Heart left ventricle (tissue), 16 donors: Measurements from ENCODE around the gene TRIP6. TPM values are rescaled to one million over a fixed set of nuclear protein-coding genes. Genes with fewer than 3 reads are reported as not detected.

Experiments used
- ATAC-seq, 4 donors: fragments of 200-7000 bp; cut with Tn5 transposase; one replicate each; pipeline ENCODE4 v1.9.1; 2020 to 2022; ENCODE audit warnings: moderate library complexity in 4 of 4, mild to moderate bottlenecking in 3 of 4, moderate number of reproducible peaks in 1 of 4
- DNase-seq, 5 donors: peaks; one replicate each; pipeline ENCODE4 v3.0.0-alpha.2; 2020
- H3K27ac ChIP-seq, 12 donors: fragments of 200-600 bp; sonication (generic) in 4 of 12; one replicate each; pipeline versions ENCODE4 v1.5.0 to v1.8.0; 2016 to 2022; ENCODE audit warnings: mild to moderate bottlenecking in 2 of 12
- H3K27me3 ChIP-seq, 9 donors: fragments of 200-600 bp; sonication (generic) in 2 of 9; one replicate each; pipeline versions ENCODE4 v1.5.1 to v1.8.0; 2016 to 2022; ENCODE audit warnings: mild to moderate bottlenecking in 3 of 9
- H3K36me3 ChIP-seq, 9 donors: fragments of 200-600 bp; sonication (generic) in 2 of 9; one replicate each; pipeline versions ENCODE4 v1.5.0 to v1.8.0; 2018 to 2022; ENCODE audit warnings: mild to moderate bottlenecking in 2 of 9
- H3K4me1 ChIP-seq, 12 donors: fragments of 200-600 bp; sonication (generic) in 4 of 12; one replicate each; pipeline versions ENCODE4 v1.5.0 to v1.8.0; 2016 to 2022; ENCODE audit warnings: mild to moderate bottlenecking in 3 of 12
- H3K4me3 ChIP-seq, 12 donors: fragments of 200-600 bp; sonication (generic) in 4 of 12; one replicate each; pipeline versions ENCODE4 v1.5.0 to v1.8.0; 2017 to 2022; ENCODE audit warnings: mild to moderate bottlenecking in 9 of 12, moderate library complexity in 4 of 12
- H3K9me3 ChIP-seq, 12 donors: fragments of 200-600 bp; sonication (generic) in 4 of 12; one replicate each; pipeline versions ENCODE4 v1.5.0 to v1.8.0; 2016 to 2022; ENCODE audit warnings: mild to moderate bottlenecking in 1 of 12
- POLR2A ChIP-seq, 2 donors: fragments of 450-650 bp; IDR thresholded peaks; one replicate each; pipeline ENCODE4 v1.6.1; 2017; ENCODE audit warnings: antibody characterized with exemption in 2 of 2, mild to moderate bottlenecking in 2 of 2, moderate library complexity in 2 of 2
- WGBS, 4 donors: extraction: QIAGEN DNeasy Blood & Tissue Kit in 2 of 4; methylation state at CpG; one replicate each; pipeline versions ENCODE4 v1.1.5 to v1.1.7; 2013 to 2018; 5-methylcytosine and 5-hydroxymethylcytosine counted together
- intact Hi-C, 10 donors: fragments of 100-400 bp; cut with DNase I; formaldehyde crosslinking; loops; one replicate each; pipeline versions ENCODE4 v1.11.1 to v1.14.2; 2022
- polyA plus RNA-seq, 2 donors: library from polyadenylated mRNA; stranded (reverse); fragments of 200-250 nt; gene quantifications; one replicate each; pipeline ENCODE4 v1.2.3, GENCODE V29; 2013
- total RNA-seq, 9 donors: library from RNA; depleted of rRNA in 2 of 9; stranded (reverse); fragments of >200 nt in 2 of 9; fragmentation: NEBNext Ultra II Directional in 3 of 9; extraction: Animal tissue kit (Norgen Biotek cat#: 25700) in 3 of 9; gene quantifications; one replicate each; pipeline versions ENCODE4 v1.1.0 to v1.2.4, GENCODE V29; 2016 to 2023
- TF ChIP-seq, protein P1 (sequence below), 12 donors: fragments of 200-600 bp; sonication (generic) in 4 of 12; IDR thresholded peaks; one replicate each; pipeline versions ENCODE4 v1.5.0 to v1.8.0; 2018 to 2022; ENCODE audit warnings: antibody characterized with exemption in 12 of 12, mild to moderate bottlenecking in 5 of 12
- donor health status: ischemic (EF 13 %, LVEDD 7.1; RV severe dilation, severe dysfunction).
- donor health status: healthy with polysubstance abuse.
- donor health status: DM: no; HTN: yes; CAD: no.
- donor health status: DM: no; HTN: no; CAD: no.
- donor health status: ischemic (EF 25% LVEDD 6.9; RV normal size, moderate dysfunction).
- donor health status: ischemic (EF 25% LVEDD 5.7; RV mildly dilated, moderate dysfunction).
- donor health status: healthy.
- donor health status: DM: yes; HTN: yes; CAD: no.
- donor health status: ischemic (EF 35%, LVEDD 5.7; RV mildly dilated, moderate dysfunction).
- donor health status: nonischemic (EF 11% LVEDD 7.7; RV severe dilation, severe dysfunction).
- donor health status: DM: yes; HTN: yes; CAD: no.
- donor health status: PGD.
- donor health status: ischemic (EF 29% LVEDD 5.4; RV normal size, mild dysfunction).
- donor health status: nonischemic (EF 23%, LVEDD 6.1; RV moderate dilation, normal function).

Gene TRIP6
- total and polyA plus RNA-seq, 11 donors, result 9.2 to 37.3 (median 17.1) TPM

DNA sequence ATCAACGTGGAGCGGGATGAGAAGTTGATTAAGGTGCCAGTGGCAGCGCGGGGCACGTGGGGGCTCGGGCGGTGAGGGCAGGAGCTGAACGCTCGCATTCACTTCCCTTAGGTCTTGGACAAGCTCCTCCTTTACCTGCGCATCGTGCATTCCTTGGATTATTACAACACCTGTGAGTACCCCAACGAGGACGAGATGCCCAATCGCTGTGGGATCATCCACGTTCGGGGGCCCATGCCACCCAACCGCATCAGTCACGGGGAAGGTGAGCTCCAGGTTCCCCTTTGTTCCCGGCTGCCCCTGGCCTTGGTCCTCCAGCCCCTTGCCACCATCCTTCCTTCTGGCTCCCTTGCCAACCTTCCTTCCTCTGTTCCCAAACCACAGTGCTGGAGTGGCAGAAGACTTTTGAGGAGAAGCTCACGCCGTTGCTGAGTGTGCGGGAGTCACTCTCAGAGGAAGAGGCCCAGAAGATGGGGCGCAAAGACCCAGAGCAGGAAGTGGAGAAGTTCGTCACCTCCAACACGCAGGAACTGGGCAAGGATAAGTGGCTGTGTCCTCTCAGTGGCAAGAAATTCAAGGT is 19.8 kb downstream of the TRIP6 start:
- no peak for DNase-seq
- Histone ChIP-seq H3K9me3 (no peaks in the 10 kb centered on the region), H3K4me1 (peaks cover 4 to 50% (median 26%) of the 10 kb centered on the region in 12 donors), H3K27me3 (peaks cover 0 to 10% (median 0%) of the 10 kb centered on the region in 9 donors), H3K27ac (peak overlapping the region in 4 of 12 donors; percentile 7 to 87 (median 32)), H3K4me3 (peak overlapping the region in 1 of 12 donors; percentile 23), H3K36me3 (peaks cover 5 to 68% (median 66%) of the 10 kb centered on the region in 9 donors)
- WGBS, 4 donors, result 80 to 85% (median 83%) methylated on average over 24 to 25 of the region's 25 CpGs
- intact Hi-C loops, result loop anchor here in 1 of 10 donors (10.0 kb wide), 1 partner anchor 358 kb away; the partner anchor contains the start of gene FIS1
- ATAC-seq, result no peak
- TF ChIP-seq, protein P1, sequence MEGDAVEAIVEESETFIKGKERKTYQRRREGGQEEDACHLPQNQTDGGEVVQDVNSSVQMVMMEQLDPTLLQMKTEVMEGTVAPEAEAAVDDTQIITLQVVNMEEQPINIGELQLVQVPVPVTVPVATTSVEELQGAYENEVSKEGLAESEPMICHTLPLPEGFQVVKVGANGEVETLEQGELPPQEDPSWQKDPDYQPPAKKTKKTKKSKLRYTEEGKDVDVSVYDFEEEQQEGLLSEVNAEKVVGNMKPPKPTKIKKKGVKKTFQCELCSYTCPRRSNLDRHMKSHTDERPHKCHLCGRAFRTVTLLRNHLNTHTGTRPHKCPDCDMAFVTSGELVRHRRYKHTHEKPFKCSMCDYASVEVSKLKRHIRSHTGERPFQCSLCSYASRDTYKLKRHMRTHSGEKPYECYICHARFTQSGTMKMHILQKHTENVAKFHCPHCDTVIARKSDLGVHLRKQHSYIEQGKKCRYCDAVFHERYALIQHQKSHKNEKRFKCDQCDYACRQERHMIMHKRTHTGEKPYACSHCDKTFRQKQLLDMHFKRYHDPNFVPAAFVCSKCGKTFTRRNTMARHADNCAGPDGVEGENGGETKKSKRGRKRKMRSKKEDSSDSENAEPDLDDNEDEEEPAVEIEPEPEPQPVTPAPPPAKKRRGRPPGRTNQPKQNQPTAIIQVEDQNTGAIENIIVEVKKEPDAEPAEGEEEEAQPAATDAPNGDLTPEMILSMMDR (IDR thresholded peaks at IDR 0.05), result no peak
- no peak for TF ChIP-seq POLR2A (IDR thresholded peaks at IDR 0.05)

DNA sequence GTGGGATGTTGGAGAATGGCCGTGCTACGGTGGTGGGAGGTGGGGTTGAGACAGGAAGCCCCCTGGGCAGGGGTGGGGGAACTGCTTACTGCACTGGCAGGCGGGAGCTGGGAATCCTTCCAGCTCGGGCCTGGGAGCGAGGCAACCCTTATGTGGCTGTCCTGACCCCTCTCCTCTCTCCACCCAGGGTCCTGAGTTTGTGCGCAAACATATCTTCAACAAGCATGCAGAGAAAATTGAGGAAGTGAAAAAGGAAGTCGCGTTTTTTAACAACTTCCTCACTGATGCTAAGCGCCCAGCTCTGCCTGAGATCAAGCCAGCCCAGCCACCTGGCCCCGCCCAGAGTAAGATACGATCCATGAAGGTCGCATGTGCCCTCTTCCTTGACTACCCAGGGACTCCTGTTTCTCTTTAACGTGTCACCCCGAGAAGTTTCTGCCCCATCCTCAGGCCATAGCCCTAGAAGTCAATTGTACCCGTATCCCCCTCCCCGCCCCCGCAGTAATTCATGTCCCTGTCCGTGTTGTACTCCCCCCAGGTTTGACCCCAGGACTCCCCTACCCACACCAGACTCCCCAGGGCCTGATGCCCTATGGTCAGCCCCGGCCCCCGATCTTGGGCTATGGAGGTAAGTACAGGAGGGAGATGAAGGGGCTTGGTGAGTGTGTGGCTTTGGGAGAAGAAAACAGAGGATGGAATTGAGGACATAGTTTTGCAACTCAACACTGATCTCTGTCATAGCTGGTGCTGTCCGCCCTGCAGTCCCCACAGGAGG is 20.5 kb downstream of the TRIP6 start:
- intact Hi-C loops, result loop anchor here in 2 of 10 donors (1.0 to 10.0 kb wide), 2 partner anchors 12 to 357 kb away; partner anchors contain the start of genes FIS1 (in 1 of the 2) and SRRT (in 1 of the 2)
- peak overlapping the region in 1 of 12 donors; percentile 23 for H3K4me3 ChIP-seq
- ATAC-seq, result no peak

DNA sequence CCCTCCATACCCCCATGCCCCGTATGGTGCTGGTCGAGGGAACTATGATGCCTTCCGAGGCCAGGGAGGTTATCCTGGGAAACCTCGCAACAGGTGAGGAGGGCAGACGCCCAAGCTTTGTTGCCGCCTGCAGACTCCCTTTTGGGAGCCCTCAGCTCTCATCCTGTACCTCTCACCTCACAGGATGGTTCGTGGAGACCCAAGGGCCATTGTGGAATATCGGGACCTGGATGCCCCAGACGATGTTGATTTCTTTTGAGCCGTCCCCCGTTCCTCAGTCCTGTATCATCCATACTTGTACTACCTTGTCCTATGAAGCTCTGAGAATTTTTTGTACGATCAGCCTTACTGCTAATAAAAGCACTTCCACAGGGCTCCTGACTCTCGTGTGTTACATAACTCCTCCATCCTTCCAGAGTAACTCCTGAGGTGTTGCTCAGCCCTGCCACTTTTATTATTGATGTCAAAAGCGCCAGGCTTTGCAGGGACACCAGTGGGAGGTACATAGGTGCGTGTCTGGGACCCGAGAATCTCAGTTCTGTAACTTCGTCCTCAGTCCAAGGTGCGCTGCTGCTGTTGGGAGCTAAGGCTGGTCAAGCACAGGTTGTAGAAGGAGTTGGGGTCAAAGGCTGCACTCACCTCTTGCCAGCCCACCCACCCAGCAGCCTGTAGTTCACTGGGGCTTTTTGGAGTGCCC is 21.3 kb downstream of the TRIP6 start:
- intact Hi-C loops, result loop anchor here in 2 of 10 donors (1.0 to 10.0 kb wide), 2 partner anchors 13 to 356 kb away; partner anchors contain the start of genes FIS1 (in 1 of the 2) and SRRT (in 1 of the 2)
- TF ChIP-seq, protein P1 (IDR thresholded peaks at IDR 0.05), result no peak
- no peak for TF ChIP-seq POLR2A (IDR thresholded peaks at IDR 0.05)
- DNase-seq (peak in 1 of 5 donors; percentile 22), ATAC-seq (no peak)
- Histone ChIP-seq H3K27ac (peak overlapping the region in 10 of 12 donors; percentile 76 to 93 (median 91)), H3K9me3 (no peaks in the 10 kb centered on the region), H3K36me3 (peaks cover 2 to 54% (median 52%) of the 10 kb centered on the region in 9 donors), H3K27me3 (peaks cover 0 to 23% (median 0%) of the 10 kb centered on the region in 9 donors), H3K4me1 (peaks cover 4 to 50% (median 26%) of the 10 kb centered on the region in 12 donors), H3K4me3 (peak overlapping the region in 11 of 12 donors; percentile 48 to 81 (median 74))
- 72 to 81% (median 77%) methylated on average over 17 to 18 of the region's 18 CpGs for WGBS, 4 donors

More for the DNA sequence above, 20.5 kb downstream of the TRIP6 start:
- peaks cover 4 to 50% (median 26%) of the 10 kb centered on the region in 12 donors for H3K4me1 ChIP-seq
- H3K9me3 ChIP-seq, result no peaks in the 10 kb centered on the region
- DNase-seq, result peak in 1 of 5 donors; percentile 43
- 57 to 67% (median 61%) methylated on average over 21 of the region's 21 CpGs for WGBS, 4 donors
- peaks cover 0 to 16% (median 0%) of the 10 kb centered on the region in 9 donors for H3K27me3 ChIP-seq
- TF ChIP-seq POLR2A (IDR thresholded peaks at IDR 0.05), result no peak
- TF ChIP-seq, protein P1 (IDR thresholded peaks at IDR 0.05), result no peak
- peak overlapping the region in 4 of 12 donors; percentile 7 to 87 (median 32) for H3K27ac ChIP-seq
- H3K36me3 ChIP-seq, result peaks cover 2 to 61% (median 60%) of the 10 kb centered on the region in 9 donors
